ENCODE measurements around the gene FYCO1. TPM values are rescaled to one million over a fixed set of nuclear protein-coding genes. Genes with fewer than 3 reads are reported as not detected.

The FYCO1 gene
- total and polyA plus RNA-seq, 2 of the 13 experiments (the other 11 are each of a cell fraction or from before 2014, with no cell fraction given): 2.7 to 4.2 TPM

DNA sequence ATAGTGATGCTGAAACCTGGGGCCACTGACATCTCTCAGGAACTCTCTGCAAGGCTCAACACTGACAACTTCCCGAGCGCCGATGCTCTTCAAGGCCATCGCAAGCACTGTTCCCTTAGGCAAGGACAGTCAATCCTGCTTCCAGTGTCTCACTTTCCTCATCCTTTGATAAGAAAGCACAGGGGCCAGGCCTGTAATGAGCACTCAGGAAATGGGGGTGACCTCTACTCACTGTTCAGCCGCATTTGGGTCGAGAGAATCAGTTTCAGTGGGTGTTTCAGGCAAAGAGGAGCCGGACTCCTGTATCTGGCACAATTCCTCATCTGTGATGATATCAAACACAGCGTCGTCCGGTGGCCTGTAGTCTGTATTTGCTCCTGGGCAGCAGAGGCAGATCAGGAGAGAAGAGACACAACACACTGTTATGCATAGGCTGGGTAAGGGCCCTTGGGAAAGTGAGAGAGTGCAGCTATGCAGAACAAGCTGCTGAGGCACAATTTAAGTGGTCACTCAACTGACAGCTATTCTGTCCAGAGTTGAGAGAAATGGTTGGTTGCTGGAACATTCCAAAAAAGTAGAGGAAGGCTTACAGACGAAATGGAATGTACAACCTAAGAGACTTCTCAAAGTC lies 40.5 kb downstream of the FYCO1 start:
- intact Hi-C loops (cut with micrococcal nuclease; ENCODE audit: unreplicated experiment): no loop called here

DNA sequence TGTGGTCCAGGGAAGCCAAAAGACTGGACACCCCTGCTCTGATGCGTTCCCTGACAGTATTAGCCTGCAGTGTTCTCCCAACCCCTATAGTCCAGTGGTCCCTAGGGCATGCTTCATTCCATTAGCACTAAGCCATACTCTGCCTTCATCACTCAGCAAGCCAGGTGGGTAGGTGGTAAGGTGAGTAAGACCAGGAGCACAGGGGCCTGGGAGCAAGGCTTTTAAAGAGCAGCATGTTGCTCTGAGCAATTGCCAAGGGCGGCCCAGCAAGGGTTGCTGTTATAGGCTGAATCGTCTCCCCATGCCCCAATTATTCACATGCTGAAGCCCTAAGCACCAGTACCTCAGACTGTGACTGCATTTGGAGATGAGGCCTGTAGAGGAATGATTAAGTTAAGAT lies 41.3 kb downstream of the FYCO1 start:
- H3K36me3 ChIP-seq (replicated peaks in 1 of 2; ENCODE audit: control insufficient read depth in 1 of 2, insufficient read depth in 2 of 2, low read length in 2 of 2): peaks cover 49 to 93% of the 10 kb centered on the region in 2 experiments

More for the DNA sequence above, 40.5 kb downstream of the FYCO1 start:
- no TSS peak for BruUV-seq (replicated peaks)
- FAIRE-seq (no peak), DNase-seq (ENCODE audit: low spot score) (no peak), ATAC-seq (no peak)
- in situ Hi-C loops (cut with HindIII; ENCODE audit: extremely low pct_ligation_motif_present, low pct_unique_long_range_greater_than_20kb): no loop called here
- Histone ChIP-seq H3K9me3 (ENCODE audit: low read length) (no peaks in the 10 kb centered on the region), H3K79me2 (ENCODE audit: insufficient read depth, low read length) (no peaks in the 10 kb centered on the region), H3K9ac (ENCODE audit: insufficient read depth, low read depth, low read length) (no peak overlapping the region), H3K4me1 (ENCODE audit: insufficient read depth, low read length) (no peaks in the 10 kb centered on the region), H3K4me2 (ENCODE audit: low read depth, low read length) (no peak overlapping the region), H2AFZ (ENCODE audit: low read length) (no peak overlapping the region), H3K27ac (ENCODE audit: extremely low read length, insufficient read depth, low read length) (no peak overlapping the region), H3K36me3 (replicated peaks in 1 of 2; ENCODE audit: control insufficient read depth in 1 of 2, insufficient read depth in 2 of 2, low read length in 2 of 2) (peaks cover 50 to 93% of the 10 kb centered on the region in 2 experiments), H3K4me3 (replicated peaks in 1 of 3; ENCODE audit: insufficient read depth in 1 of 3, low read depth in 2 of 3, low read length in 3 of 3) (no peak overlapping the region), H3K27me3 (ENCODE audit: control insufficient read depth in 1 of 2, insufficient read depth in 2 of 2, low read length in 2 of 2) (no peaks in the 10 kb centered on the region), H4K20me1 (ENCODE audit: insufficient read depth, low read length) (no peaks in the 10 kb centered on the region; the same call in 1 of the 2 replicates)
- ChIA-PET CTCF (ENCODE audit: low intra/inter-chr PET ratio, low total read pairs) (no interaction called here), POLR2A (no interaction called here)
- WGBS (ENCODE audit: low lambda C conversion rate): 87% methylated on average over 11 of the region's 11 CpGs
- no peak for TF ChIP-seq ZKSCAN5 (CRISPR knock-in tag; IDR thresholded peaks at IDR 0.05)

More for the DNA sequence above, 41.3 kb downstream of the FYCO1 start:
- Histone ChIP-seq H3K27me3 (ENCODE audit: control insufficient read depth in 1 of 2, insufficient read depth in 2 of 2, low read length in 2 of 2) (no peaks in the 10 kb centered on the region), H3K27ac (ENCODE audit: extremely low read length, insufficient read depth, low read length) (no peak overlapping the region), H3K9me3 (ENCODE audit: low read length) (no peaks in the 10 kb centered on the region), H4K20me1 (ENCODE audit: insufficient read depth, low read length) (no peaks in the 10 kb centered on the region; the same call in 1 of the 2 replicates), H3K4me1 (ENCODE audit: insufficient read depth, low read length) (no peaks in the 10 kb centered on the region), H3K79me2 (ENCODE audit: insufficient read depth, low read length) (no peaks in the 10 kb centered on the region), H3K9ac (ENCODE audit: insufficient read depth, low read depth, low read length) (no peak overlapping the region), H2AFZ (ENCODE audit: low read length) (no peak overlapping the region), H3K4me3 (replicated peaks in 1 of 3; ENCODE audit: insufficient read depth in 1 of 3, low read depth in 2 of 3, low read length in 3 of 3) (no peak overlapping the region), H3K4me2 (ENCODE audit: low read depth, low read length) (no peak overlapping the region)
- 100% methylated on average over 3 of the region's 3 CpGs for WGBS (ENCODE audit: low lambda C conversion rate)
- BruUV-seq (replicated peaks): no TSS peak
- CTCF ChIA-PET (ENCODE audit: low intra/inter-chr PET ratio, low total read pairs): no interaction called here
- TF ChIP-seq, protein P1, sequence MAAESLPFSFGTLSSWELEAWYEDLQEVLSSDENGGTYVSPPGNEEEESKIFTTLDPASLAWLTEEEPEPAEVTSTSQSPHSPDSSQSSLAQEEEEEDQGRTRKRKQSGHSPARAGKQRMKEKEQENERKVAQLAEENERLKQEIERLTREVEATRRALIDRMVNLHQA (CRISPR knock-in tag; IDR thresholded peaks at IDR 0.05): no peak
- TF ChIP-seq SMARCE1 (IDR thresholded peaks at IDR 0.05; ENCODE audit: borderline replicate concordance) (no peak), NFYC (CRISPR knock-in tag; IDR thresholded peaks at IDR 0.05) (no peak), BHLHE40 (IDR thresholded peaks at IDR 0.05; ENCODE audit: low read length) (no peak), ZNF335 (CRISPR knock-in tag; IDR thresholded peaks at IDR 0.05) (no peak), ZNF792 (CRISPR knock-in tag; IDR thresholded peaks at IDR 0.05) (no peak), ZNF12 (CRISPR knock-in tag; IDR thresholded peaks at IDR 0.05) (no peak), ZNF253 (CRISPR knock-in tag; IDR thresholded peaks at IDR 0.05; ENCODE audit: borderline replicate concordance) (no peak), ZNF431 (CRISPR knock-in tag; IDR thresholded peaks at IDR 0.05; ENCODE audit: borderline replicate concordance, low read depth) (no peak), ZNF746 (CRISPR knock-in tag; IDR thresholded peaks at IDR 0.05) (no peak), ZNF460 (CRISPR knock-in tag; IDR thresholded peaks at IDR 0.05; ENCODE audit: borderline replicate concordance) (no peak), JUND (CRISPR knock-in tag; IDR thresholded peaks at IDR 0.05) (no peak), HDAC1 (CRISPR knock-in tag; IDR thresholded peaks at IDR 0.05) (no peak)
- TF ChIP-seq, protein P2, sequence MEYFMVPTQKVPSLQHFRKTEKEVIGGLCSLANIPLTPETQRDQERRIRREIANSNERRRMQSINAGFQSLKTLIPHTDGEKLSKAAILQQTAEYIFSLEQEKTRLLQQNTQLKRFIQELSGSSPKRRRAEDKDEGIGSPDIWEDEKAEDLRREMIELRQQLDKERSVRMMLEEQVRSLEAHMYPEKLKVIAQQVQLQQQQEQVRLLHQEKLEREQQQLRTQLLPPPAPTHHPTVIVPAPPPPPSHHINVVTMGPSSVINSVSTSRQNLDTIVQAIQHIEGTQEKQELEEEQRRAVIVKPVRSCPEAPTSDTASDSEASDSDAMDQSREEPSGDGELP (IDR thresholded peaks at IDR 0.05; ENCODE audit: borderline replicate concordance, low read depth): no peak
- TF ChIP-seq, protein P3, sequence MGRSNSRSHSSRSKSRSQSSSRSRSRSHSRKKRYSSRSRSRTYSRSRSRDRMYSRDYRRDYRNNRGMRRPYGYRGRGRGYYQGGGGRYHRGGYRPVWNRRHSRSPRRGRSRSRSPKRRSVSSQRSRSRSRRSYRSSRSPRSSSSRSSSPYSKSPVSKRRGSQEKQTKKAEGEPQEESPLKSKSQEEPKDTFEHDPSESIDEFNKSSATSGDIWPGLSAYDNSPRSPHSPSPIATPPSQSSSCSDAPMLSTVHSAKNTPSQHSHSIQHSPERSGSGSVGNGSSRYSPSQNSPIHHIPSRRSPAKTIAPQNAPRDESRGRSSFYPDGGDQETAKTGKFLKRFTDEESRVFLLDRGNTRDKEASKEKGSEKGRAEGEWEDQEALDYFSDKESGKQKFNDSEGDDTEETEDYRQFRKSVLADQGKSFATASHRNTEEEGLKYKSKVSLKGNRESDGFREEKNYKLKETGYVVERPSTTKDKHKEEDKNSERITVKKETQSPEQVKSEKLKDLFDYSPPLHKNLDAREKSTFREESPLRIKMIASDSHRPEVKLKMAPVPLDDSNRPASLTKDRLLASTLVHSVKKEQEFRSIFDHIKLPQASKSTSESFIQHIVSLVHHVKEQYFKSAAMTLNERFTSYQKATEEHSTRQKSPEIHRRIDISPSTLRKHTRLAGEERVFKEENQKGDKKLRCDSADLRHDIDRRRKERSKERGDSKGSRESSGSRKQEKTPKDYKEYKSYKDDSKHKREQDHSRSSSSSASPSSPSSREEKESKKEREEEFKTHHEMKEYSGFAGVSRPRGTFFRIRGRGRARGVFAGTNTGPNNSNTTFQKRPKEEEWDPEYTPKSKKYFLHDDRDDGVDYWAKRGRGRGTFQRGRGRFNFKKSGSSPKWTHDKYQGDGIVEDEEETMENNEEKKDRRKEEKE (IDR thresholded peaks at IDR 0.05): no peak
- intact Hi-C loops (cut with micrococcal nuclease; ENCODE audit: unreplicated experiment): no loop called here
- POLR2A ChIA-PET: no interaction called here
- no peak for ATAC-seq
- DNase-seq (ENCODE audit: low spot score): no peak
- FAIRE-seq: no peak
- in situ Hi-C loops (cut with HindIII; ENCODE audit: extremely low pct_ligation_motif_present, low pct_unique_long_range_greater_than_20kb): no loop called here

Data from HepG2 (cell line).